GM21367 (cell line): Measurements from ENCODE around the gene ZNF385D.

Experiments
- ATAC-seq: cut with Tn5 transposase; IDR thresholded peaks from one replicate; pipeline ENCODE4 v1.9.1; 2021; ENCODE audit not compliant: unreplicated experiment

Gene ZNF385D

GRCh38 chr3:21750831-21751391 lies at the start of gene ZNF385D:
TSS of gene ZNF385D (minus strand) at chr3:21751210. CDS start at chr3:21750916, 294 bp downstream.
- no peak for ATAC-seq

- no peak for ATAC-seq
These were observed 47.5 kb upstream of the ZNF385D start for GRCh38 chr3:21798356-21799088.

- no peak for ATAC-seq
These were observed 44.9 kb upstream of the ZNF385D start for GRCh38 chr3:21795921-21796320.

GRCh38 chr3:21795152-21795837 lies 44.3 kb upstream of the ZNF385D start:
- ATAC-seq: no peak

GRCh38 chr3:21794291-21794690 lies 43.3 kb upstream of the ZNF385D start:
- no peak for ATAC-seq

GRCh38 chr3:21792176-21792575 lies 41.2 kb upstream of the ZNF385D start:
- no peak for ATAC-seq

- ATAC-seq: no peak
These were observed 40.3 kb upstream of the ZNF385D start for GRCh38 chr3:21791356-21791755.

- no peak for ATAC-seq
These were observed 39.5 kb upstream of the ZNF385D start for GRCh38 chr3:21790466-21790865.

GRCh38 chr3:21789730-21790129 lies 38.7 kb upstream of the ZNF385D start:
- no peak for ATAC-seq

GRCh38 chr3:21786438-21786797 lies 35.4 kb upstream of the ZNF385D start:
- ATAC-seq: no peak

- no peak for ATAC-seq
These were observed 34.9 kb upstream of the ZNF385D start for GRCh38 chr3:21785765-21786437.

GRCh38 chr3:21783839-21784238 lies 32.8 kb upstream of the ZNF385D start:
- ATAC-seq: no peak

- no peak for ATAC-seq
These were observed 30.3 kb upstream of the ZNF385D start for GRCh38 chr3:21781355-21781754.

GRCh38 chr3:21779909-21780308 lies 28.9 kb upstream of the ZNF385D start:
- ATAC-seq: no peak

GRCh38 chr3:21778715-21779114 lies 27.7 kb upstream of the ZNF385D start:
- no peak for ATAC-seq

GRCh38 chr3:21777821-21778220 lies 26.8 kb upstream of the ZNF385D start:
- ATAC-seq: no peak

GRCh38 chr3:21766002-21766401 lies 15.0 kb upstream of the ZNF385D start:
- no peak for ATAC-seq

- ATAC-seq: no peak
These were observed 4.9 kb upstream of the ZNF385D start for GRCh38 chr3:21755896-21756295.

GRCh38 chr3:21754839-21755238 lies 3.8 kb upstream of the ZNF385D start:
- ATAC-seq: no peak

- ATAC-seq: no peak
These were observed 1.8 kb upstream of the ZNF385D start for GRCh38 chr3:21752749-21753347.

- ATAC-seq: no peak
These were observed 876 bp upstream of the ZNF385D start for GRCh38 chr3:21751886-21752285.
